AG04449 (cell line): ENCODE measurements around the gene GGPS1.

Experiments used
- CTCF ChIA-PET: fragments of 350-600 bp; formaldehyde crosslinking; extraction: SDS; loops from one replicate; lab custom pipeline; 2021; ENCODE audit warnings: antibody characterized with exemption; lab: Yijun Ruan, JAX
- POLR2A ChIA-PET: fragments of 400-600, 350-600 bp; formaldehyde crosslinking; extraction: SDS; loops from one replicate; lab custom pipeline; 2020; ENCODE audit warnings: antibody characterized with exemption, inconsistent platforms; lab: Yijun Ruan, JAX
- DNase-seq: peaks from one replicate; pipeline ENCODE4 v3.0.0-alpha.2; 2010; ENCODE audit warnings: low read depth, low spot score
- H3K4me3 ChIP-seq: 2 replicates; pipeline ENCODE4 v1.5.1; 2011; ENCODE audit warnings: low read depth, mild to moderate bottlenecking, control low read depth, low read length
- TF ChIP-seq, protein P1 (sequence below): IDR thresholded peaks from one replicate; pipeline ENCODE4 v1.5.1; 2011; ENCODE audit warnings: mild to moderate bottlenecking, moderate library complexity, low read length, control low read depth, inconsistent platforms; ENCODE audit not compliant: insufficient read depth; ENCODE audit errors: missing control alignments

GGPS1 gene

DNA sequence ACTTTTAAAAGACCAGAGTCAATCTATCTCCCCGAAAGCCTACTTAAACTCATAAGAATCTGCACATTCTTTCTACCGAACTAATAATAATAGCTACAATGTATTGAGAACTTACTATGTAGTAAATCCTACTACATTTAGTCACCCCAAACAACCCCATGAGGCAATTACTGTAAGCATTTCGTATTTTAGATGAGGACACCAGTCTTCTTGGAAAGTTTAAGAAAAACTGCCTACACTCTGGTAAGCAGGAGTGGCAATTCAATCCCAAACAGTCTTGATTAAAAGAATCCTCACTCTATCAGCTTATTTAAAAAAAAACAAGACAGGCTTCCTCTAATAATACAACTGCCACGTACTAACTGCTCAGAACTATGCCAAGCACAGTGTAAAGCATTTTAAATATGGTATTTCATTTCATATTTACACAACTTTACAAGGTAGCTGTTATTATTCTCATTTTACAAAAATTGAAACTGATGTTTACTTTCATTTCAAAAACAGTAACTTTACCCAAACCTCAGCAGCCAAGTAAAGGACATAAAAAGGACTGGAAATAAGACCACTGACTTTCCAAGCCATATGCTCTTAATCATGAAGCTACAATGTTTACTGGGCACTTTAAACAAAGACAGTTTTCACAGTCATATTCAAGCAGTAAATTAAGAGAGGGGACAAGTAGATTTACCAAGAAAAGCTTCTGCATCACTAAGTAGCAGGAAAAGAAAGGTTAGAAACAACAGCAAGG lies 14.3 kb upstream of the GGPS1 start:
- no peak overlapping the region for H3K4me3 ChIP-seq
- CTCF ChIA-PET, result interaction anchor here (0.9 to 1.4 kb wide), 5 partner anchors 14 to 103 kb away, joined by 3 read pairs; partner anchors contain the start of genes ARID4B and GGPS1
- POLR2A ChIA-PET, result interaction anchor here (0.8 to 1.6 kb wide), 2 partner anchors 14 to 84 kb away, joined by 3 to 5 read pairs; partner anchors contain the start of genes ARID4B and GGPS1
- TF ChIP-seq, protein P1, sequence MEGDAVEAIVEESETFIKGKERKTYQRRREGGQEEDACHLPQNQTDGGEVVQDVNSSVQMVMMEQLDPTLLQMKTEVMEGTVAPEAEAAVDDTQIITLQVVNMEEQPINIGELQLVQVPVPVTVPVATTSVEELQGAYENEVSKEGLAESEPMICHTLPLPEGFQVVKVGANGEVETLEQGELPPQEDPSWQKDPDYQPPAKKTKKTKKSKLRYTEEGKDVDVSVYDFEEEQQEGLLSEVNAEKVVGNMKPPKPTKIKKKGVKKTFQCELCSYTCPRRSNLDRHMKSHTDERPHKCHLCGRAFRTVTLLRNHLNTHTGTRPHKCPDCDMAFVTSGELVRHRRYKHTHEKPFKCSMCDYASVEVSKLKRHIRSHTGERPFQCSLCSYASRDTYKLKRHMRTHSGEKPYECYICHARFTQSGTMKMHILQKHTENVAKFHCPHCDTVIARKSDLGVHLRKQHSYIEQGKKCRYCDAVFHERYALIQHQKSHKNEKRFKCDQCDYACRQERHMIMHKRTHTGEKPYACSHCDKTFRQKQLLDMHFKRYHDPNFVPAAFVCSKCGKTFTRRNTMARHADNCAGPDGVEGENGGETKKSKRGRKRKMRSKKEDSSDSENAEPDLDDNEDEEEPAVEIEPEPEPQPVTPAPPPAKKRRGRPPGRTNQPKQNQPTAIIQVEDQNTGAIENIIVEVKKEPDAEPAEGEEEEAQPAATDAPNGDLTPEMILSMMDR, result no peak
- DNase-seq, result no peak

DNA sequence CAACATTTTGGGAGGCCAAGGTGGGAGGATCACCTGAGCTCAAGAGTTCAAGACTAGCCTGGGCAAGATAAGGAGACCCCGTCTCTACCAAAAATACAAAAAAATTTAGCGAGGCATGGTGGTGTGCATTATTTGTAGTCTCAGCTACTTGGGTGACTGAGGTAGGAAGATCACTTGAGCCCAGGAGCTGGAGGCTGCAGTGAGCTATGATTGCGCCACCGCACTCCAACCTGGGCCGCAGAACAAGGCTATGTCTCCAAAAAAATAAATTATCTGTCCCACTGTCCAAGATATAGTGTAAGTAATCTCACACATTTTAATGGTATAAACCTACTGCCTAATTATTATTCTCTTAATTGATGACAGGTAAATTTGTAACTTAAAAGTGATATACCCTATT lies 13.2 kb upstream of the GGPS1 start:
- POLR2A ChIA-PET, result no interaction called here
- TF ChIP-seq, protein P1, result no peak
- CTCF ChIA-PET, result interaction anchor here (0.8 kb wide), 1 partner anchor 10 kb away, joined by 3 read pairs; no protein-coding TSS in a partner anchor
- H3K4me3 ChIP-seq, result no peak overlapping the region
- no peak for DNase-seq

DNA sequence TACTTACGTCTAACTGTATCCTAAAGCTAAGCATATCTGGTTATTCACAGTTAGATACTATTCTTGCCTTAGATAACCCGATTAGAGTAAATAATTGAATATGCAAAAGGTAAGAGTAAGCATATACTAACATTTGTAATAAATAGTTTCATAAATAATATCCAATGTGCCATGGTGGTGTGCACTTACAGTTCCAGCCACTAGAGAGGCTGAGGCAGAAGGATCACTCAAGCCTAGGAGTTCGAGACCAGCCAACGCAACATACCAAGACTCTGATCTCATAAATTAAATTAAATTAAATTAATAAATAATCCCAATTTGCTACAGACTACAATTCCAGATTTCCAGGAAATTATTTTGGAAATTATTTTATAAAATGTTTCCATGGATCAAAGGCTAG lies 12.6 kb upstream of the GGPS1 start:
- POLR2A ChIA-PET, result no interaction called here
- TF ChIP-seq, protein P1, result no peak
- DNase-seq, result no peak
- CTCF ChIA-PET, result no interaction called here
- H3K4me3 ChIP-seq, result no peak overlapping the region

DNA sequence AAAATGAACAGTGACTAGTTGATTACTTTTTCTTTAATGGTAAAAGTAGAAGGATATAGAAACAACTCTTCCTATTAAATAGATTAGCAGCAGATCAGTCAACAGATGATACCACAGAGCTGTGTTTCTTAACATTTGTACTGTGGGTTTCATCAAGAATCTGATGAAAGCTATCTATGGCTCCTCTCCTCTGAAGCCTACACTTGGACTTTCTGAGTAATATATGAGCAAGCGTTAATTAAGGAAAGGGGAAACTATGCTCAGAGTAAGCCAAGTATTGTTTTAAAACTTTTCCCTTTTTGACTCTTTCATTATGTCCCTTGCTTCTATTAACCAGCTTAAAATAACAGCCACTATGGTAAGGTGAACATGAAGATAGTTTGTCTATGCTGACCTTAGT lies 11.2 kb upstream of the GGPS1 start:
- no peak overlapping the region for H3K4me3 ChIP-seq
- TF ChIP-seq, protein P1, result no peak
- POLR2A ChIA-PET, result interaction anchor here (0.7 kb wide), 1 partner anchor 13 kb away, joined by 4 read pairs; no protein-coding TSS in a partner anchor
- CTCF ChIA-PET, result interaction anchor here (1.2 kb wide), 1 partner anchor 98 kb away, joined by 4 read pairs; no protein-coding TSS in a partner anchor
- no peak for DNase-seq

DNA sequence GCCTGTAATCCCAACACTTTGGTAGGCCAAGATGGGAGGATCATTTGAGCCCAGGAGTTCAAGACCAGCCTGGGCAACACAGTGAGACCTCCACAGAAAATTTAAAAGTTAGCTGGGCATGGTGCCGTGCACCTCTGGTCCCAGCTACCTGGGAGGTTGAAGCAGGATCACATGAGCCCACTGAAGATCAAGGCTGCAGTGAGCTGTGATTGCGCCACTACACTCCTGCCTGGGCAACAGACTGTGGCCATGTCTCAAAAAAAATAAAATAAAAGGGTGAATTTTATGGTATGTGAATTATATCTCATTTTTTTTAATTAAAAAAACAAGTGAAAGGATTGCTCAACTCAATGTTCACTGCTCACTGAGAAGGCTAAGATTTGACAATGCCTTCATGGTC lies 9.1 kb upstream of the GGPS1 start:
- TF ChIP-seq, protein P1, result no peak
- CTCF ChIA-PET, result interaction anchor here (1.0 kb wide), 1 partner anchor 96 kb away, joined by 4 read pairs; no protein-coding TSS in a partner anchor
- H3K4me3 ChIP-seq, result no peak overlapping the region
- POLR2A ChIA-PET, result no interaction called here
- DNase-seq, result no peak

DNA sequence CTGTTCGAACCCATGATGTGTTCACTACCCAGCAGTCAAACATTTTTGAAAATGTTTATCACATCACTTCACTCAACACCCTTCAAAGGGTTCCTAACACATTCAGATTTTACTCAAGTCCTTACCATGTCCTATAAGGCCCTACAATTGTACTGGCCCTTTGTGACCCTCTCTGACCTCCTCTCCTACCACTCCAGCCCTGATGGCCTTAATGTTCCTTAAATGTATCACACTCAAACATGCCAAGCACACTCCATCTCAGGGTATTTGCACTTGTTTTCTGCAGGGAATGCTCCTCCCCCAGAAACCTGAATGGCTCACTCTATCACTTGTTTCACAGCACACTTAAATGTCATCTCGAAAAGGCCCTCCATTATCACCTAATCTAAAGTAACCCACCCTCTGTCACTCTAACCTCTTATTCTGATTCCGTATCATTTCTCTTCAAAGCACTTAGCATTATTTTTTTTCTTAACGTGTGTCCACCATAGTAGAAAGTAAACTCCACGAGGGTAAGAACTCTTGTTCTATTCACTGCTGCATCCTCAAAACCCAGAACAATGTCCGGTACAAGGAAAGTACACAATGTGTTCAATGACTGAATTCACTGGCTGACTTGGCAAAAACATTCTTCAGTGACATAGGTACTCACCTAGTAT lies 7.7 kb upstream of the GGPS1 start:
- POLR2A ChIA-PET, result no interaction called here
- no peak for DNase-seq

More for the DNA sequence above, 7.7 kb upstream of the GGPS1 start:
- H3K4me3 ChIP-seq, result no peak overlapping the region
- CTCF ChIA-PET, result no interaction called here
- TF ChIP-seq, protein P1, result no peak
